OCI-LY7 (cell line): ENCODE results near the gene KCTD21. TPM values are rescaled to one million over a fixed set of nuclear protein-coding genes. Genes with fewer than 3 reads are reported as not detected.

Experiments used
- BruUV-seq: library from RNA; stranded (reverse); fragments of 400-500 nt; replicated peaks from 2 replicates; lab custom pipeline; 2021; lab: Mats Ljungman, UMichigan
- CTCF ChIA-PET: fragments of 300-600 bp; sonication (Branson Sonifier 250); formaldehyde crosslinking; loops from one replicate; lab custom pipeline; 2022; ENCODE audit warnings: antibody characterized with exemption; ENCODE audit not compliant: unreplicated experiment; lab: Charles Lee
- POLR2A ChIA-PET: fragments of 300-600 bp; sonication (Branson Sonifier 250); formaldehyde crosslinking; loops from one replicate; lab custom pipeline; 2022; ENCODE audit warnings: antibody characterized with exemption; lab: Charles Lee
- DNase-seq: peaks from one replicate; pipeline ENCODE4 v3.0.0-alpha.2; 2015; ENCODE audit warnings: low spot score
- H2AFZ ChIP-seq: fragments of 200-600 bp; sonication (generic), shearing (Covaris generic); 2 replicates; pipeline ENCODE4 v1.6.1; 2014; ENCODE audit warnings: mild to moderate bottlenecking, antibody characterized with exemption, low read length, moderate library complexity
- H3K27ac ChIP-seq: fragments of 200-600 bp; sonication (generic); 2 replicates; pipeline ENCODE4 v1.5.1; 2014; ENCODE audit warnings: mixed run types, low read depth, mild to moderate bottlenecking, moderate library complexity, low read length, inconsistent platforms; ENCODE audit not compliant: poor library complexity, severe bottlenecking
- H3K36me3 ChIP-seq: fragments of 200-600 bp; sonication (generic); 2 replicates; pipeline ENCODE4 v1.6.1; 2014; ENCODE audit warnings: mild to moderate bottlenecking, antibody characterized with exemption, low read length, moderate library complexity, mixed read lengths; ENCODE audit not compliant: insufficient read depth
- H3K4me1 ChIP-seq: fragments of 200-600 bp; sonication (generic); 2 replicates; pipeline ENCODE4 v1.5.1; 2014; ENCODE audit warnings: mild to moderate bottlenecking, low read length; ENCODE audit not compliant: insufficient read depth, poor library complexity, severe bottlenecking
- H3K4me2 ChIP-seq: fragments of 200-600 bp; sonication (generic); 2 replicates; pipeline ENCODE4 v1.6.1; 2014; ENCODE audit warnings: mild to moderate bottlenecking, low read length
- H3K4me3 ChIP-seq: fragments of 200-600 bp; sonication (generic); 2 replicates; pipeline ENCODE4 v1.5.1; 2014; ENCODE audit warnings: mild to moderate bottlenecking, low read depth, low read length; ENCODE audit not compliant: poor library complexity, severe bottlenecking
- H3K79me2 ChIP-seq: fragments of 200-600 bp; sonication (generic); 2 replicates; pipeline ENCODE4 v1.6.1; 2016; ENCODE audit warnings: low read depth, mild to moderate bottlenecking, low read length, moderate library complexity, mixed read lengths; ENCODE audit not compliant: insufficient read depth
- H3K9me2 ChIP-seq: fragments of 200-600 bp; sonication (generic); 2 replicates; pipeline ENCODE4 v1.6.1; 2016; ENCODE audit warnings: mild to moderate bottlenecking, low read length, mixed read lengths; ENCODE audit not compliant: insufficient read depth
- H3K9me3 ChIP-seq: fragments of 200-600 bp; sonication (generic); 2 replicates; pipeline ENCODE4 v1.6.1; 2014; ENCODE audit warnings: mild to moderate bottlenecking, mixed run types, low read length, mixed read lengths
- H4K20me1 ChIP-seq: fragments of 200-600 bp; sonication (generic); 2 replicates; pipeline ENCODE4 v1.6.1; 2014; ENCODE audit warnings: mild to moderate bottlenecking, antibody characterized with exemption, low read length, moderate library complexity, mixed read lengths; ENCODE audit not compliant: insufficient read depth
- CTCF ChIP-seq: fragments of 200-600 bp; sonication (generic); conservative IDR thresholded peaks from 2 replicates; pipeline ENCODE4 v1.5.1; 2014; ENCODE audit warnings: mild to moderate bottlenecking, antibody characterized with exemption, low read length, moderate library complexity, mixed read lengths
- EZH2phosphoT487 ChIP-seq: fragments of 200-600 bp; sonication (generic); IDR thresholded peaks from 2 replicates; pipeline ENCODE4 v1.6.1; 2018; ENCODE audit warnings: low read depth, borderline replicate concordance, mild to moderate bottlenecking, mixed run types, antibody characterized with exemption, low read length, moderate library complexity, mixed read lengths
- intact Hi-C: fragments of 100-400 bp; cut with micrococcal nuclease; formaldehyde crosslinking; loops from one replicate; pipeline ENCODE4 v1.10.0; 2022; ENCODE audit not compliant: unreplicated experiment
- total RNA-seq, 2 experiments: library from RNA; depleted of rRNA in 1 of 2; stranded (reverse); fragments of >200 nt in 1 of 2; shearing (Covaris generic) in 1 of 2; gene quantifications; 2 replicates each; pipeline ENCODE4 v1.2.3, GENCODE V29; 2014 to 2022

The KCTD21 gene
- total RNA-seq, 2 experiments from 2014 or later: 1.5 to 2.5 TPM

GRCh38 chr11:78230161-78230877 lies 41.9 kb upstream of the KCTD21 start:
- intact Hi-C loops: no loop called here
- Histone ChIP-seq H3K27ac (no peak overlapping the region), H3K9me2 (no peaks in the 10 kb centered on the region), H3K4me2 (no peak overlapping the region), H3K36me3 (no peaks in the 10 kb centered on the region), H3K4me1 (peaks cover 20% of the 10 kb centered on the region), H2AFZ (no peak overlapping the region), H3K9me3 (no peaks in the 10 kb centered on the region), H3K79me2 (no peaks in the 10 kb centered on the region), H3K4me3 (no peak overlapping the region), H4K20me1 (no peaks in the 10 kb centered on the region)
- BruUV-seq: no TSS peak
- TF ChIP-seq CTCF: no peak
- no peak for TF ChIP-seq EZH2phosphoT487
- ChIA-PET CTCF (no interaction called here), POLR2A (interaction anchor here (0.6 kb wide), 1 partner anchor 121 kb away, joined by 3 read pairs; no protein-coding TSS in a partner anchor)
- DNase-seq: no peak

- Histone ChIP-seq H3K9me3 (no peaks in the 10 kb centered on the region), H2AFZ (no peak overlapping the region), H3K27ac (no peak overlapping the region), H3K4me2 (no peak overlapping the region), H3K4me1 (peaks cover 26% of the 10 kb centered on the region), H3K36me3 (no peaks in the 10 kb centered on the region), H3K4me3 (no peak overlapping the region), H3K79me2 (no peaks in the 10 kb centered on the region), H4K20me1 (no peaks in the 10 kb centered on the region), H3K9me2 (no peaks in the 10 kb centered on the region)
- ChIA-PET POLR2A (interaction anchor here (0.6 kb wide), 1 partner anchor 141 kb away, joined by 3 read pairs; no protein-coding TSS in a partner anchor), CTCF (no interaction called here)
- no peak for TF ChIP-seq EZH2phosphoT487
- no TSS peak for BruUV-seq
- intact Hi-C loops: loop anchor here (2.0 kb wide), 3 partner anchors 186 to 358 kb away; no protein-coding TSS in a partner anchor
- no peak for DNase-seq
Measured at GRCh38 chr11:78229106-78229505, 40.7 kb upstream of the KCTD21 start.

- POLR2A ChIA-PET: interaction anchor here (0.5 to 0.6 kb wide), 2 partner anchors 188 to 310 kb away, joined by 3 to 6 read pairs; no protein-coding TSS in a partner anchor
- H3K36me3 ChIP-seq: no peaks in the 10 kb centered on the region
- peak overlapping the region; percentile 38; the same call in 1 of the 2 replicates for H2AFZ ChIP-seq
- H3K9me2 ChIP-seq: no peaks in the 10 kb centered on the region
- TF ChIP-seq CTCF (peak; percentile 84), EZH2phosphoT487 (no peak)
- no peak overlapping the region for H3K27ac ChIP-seq
- no peak overlapping the region for H3K4me3 ChIP-seq
- BruUV-seq: no TSS peak
- DNase-seq: peak; percentile 80
- H3K4me1 ChIP-seq: peaks cover 33% of the 10 kb centered on the region
- no peaks in the 10 kb centered on the region for H4K20me1 ChIP-seq
- peak overlapping the region; percentile 54 for H3K4me2 ChIP-seq
- intact Hi-C loops: loop anchor here (2.0 kb wide), 3 partner anchors 186 to 358 kb away; no protein-coding TSS in a partner anchor
- no peaks in the 10 kb centered on the region for H3K79me2 ChIP-seq
- no peaks in the 10 kb centered on the region for H3K9me3 ChIP-seq
- CTCF ChIA-PET: interaction anchor here (0.9 to 1.4 kb wide), 2 partner anchors 24 to 336 kb away, joined by 3 read pairs; no protein-coding TSS in a partner anchor
Measured at GRCh38 chr11:78228467-78228866, 40.0 kb upstream of the KCTD21 start.
